ENCODE measurements around the gene ZNF182. TPM values are rescaled to one million over a fixed set of nuclear protein-coding genes. Genes with fewer than 3 reads are reported as not detected.

Gene ZNF182
- polyA plus RNA-seq, 1 donor: 5.3 TPM

Other genes starting within 250 kb of the ZNF182 start
- 3.8 TPM for gene ZNF81, start 167.1 kb downstream of the ZNF182 start, polyA plus RNA-seq (ENCODE audit: insufficient read length)
- not detected for gene SPACA5, start 3.0 kb upstream of the ZNF182 start, polyA plus RNA-seq (ENCODE audit: insufficient read length)
- gene ZNF630, start 67.7 kb upstream of the ZNF182 start, polyA plus RNA-seq (ENCODE audit: insufficient read length): 2.4 TPM
- not detected for gene SPACA5B, start 126.6 kb upstream of the ZNF182 start, polyA plus RNA-seq (ENCODE audit: insufficient read length)
- not detected for gene SSX5, start 192.8 kb upstream of the ZNF182 start, polyA plus RNA-seq (ENCODE audit: insufficient read length)

Measured in hindlimb muscle (tissue), 1 donor.